ENCODE measurements around the gene GBA3.

GBA3 gene

GRCh38 chr4:22692736-22693135 lies at the start of gene GBA3:
Gene GBA3 (plus strand): TSS chr4:22692937.
- no peak for DNase-seq (ENCODE audit: low read depth)

- DNase-seq (ENCODE audit: low read depth) = no peak
Observed at GRCh38 chr4:22643952-22644351, 48.8 kb upstream of the GBA3 start.

DNA sequence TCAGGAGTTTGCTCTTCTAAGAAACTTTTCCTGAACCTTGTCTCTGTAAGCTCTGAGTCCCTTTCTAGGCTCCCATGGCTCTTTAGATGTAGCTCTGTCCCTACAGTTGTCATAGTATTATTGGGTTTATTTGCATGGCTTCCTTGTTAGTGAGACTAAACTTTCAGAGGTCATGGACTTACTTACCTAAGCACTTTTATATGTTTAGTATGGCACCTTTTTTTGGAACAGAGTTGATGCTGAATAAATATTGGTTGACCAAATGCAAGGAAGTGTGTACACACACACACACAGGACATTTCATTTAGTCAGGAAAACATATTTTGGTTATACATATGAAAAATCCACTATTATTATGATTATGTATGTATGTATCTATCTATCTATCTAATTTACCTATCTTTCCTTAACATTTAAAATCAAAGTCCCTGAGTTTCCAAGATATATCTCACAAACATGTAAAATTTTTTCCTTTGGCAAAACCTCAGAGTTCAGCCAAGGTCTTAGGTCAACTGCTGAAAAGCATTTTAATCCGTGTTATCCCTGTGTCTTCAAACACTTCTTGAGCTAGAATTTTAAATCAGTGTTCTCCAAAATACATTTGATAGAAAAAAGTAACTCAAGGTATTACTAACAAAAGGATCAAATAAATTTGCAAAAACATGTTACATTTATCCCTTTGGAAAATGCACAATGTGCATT lies 47.1 kb upstream of the GBA3 start:
- DNase-seq (ENCODE audit: low read depth) = no peak

DNA sequence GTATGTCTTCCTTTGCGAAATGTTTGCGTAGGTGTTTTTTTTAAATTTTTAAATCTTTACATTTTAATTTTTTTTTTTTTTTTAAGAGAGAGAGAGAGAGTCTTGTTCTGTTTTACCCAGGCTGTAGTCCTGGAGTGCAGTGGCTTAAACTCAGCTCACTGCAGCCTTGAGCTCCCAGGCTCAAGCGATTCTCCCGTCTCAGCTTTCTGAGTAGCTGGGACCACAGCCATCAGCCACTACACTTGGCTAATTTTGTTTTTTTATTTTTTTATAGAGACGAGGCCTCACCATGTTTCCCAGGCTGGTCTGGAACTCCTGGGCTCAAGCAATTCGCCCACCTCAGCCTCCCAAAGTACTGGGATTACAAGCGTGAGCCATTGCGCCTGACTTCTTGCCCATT lies 43.7 kb upstream of the GBA3 start:
- no peak for DNase-seq (ENCODE audit: low read depth)

DNA sequence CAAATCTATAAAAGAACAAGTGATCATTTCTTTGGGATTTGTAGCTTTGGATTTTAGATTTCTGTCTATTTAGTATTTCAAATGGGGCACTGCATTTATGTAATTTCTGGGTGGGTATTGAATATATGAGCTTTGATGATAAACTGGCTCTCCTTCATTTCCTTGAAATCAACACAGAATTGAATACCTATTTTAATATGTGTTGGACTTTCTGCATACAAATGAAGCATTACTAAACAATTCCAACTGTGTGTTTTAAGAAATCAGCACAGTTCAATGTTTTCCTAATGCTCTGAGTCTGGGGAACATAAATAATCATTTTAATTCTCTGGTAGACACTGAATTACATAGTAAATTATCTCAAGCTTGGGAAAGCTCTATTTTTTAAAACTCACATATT lies 42.0 kb upstream of the GBA3 start:
- DNase-seq (ENCODE audit: low read depth) = no peak

DNA sequence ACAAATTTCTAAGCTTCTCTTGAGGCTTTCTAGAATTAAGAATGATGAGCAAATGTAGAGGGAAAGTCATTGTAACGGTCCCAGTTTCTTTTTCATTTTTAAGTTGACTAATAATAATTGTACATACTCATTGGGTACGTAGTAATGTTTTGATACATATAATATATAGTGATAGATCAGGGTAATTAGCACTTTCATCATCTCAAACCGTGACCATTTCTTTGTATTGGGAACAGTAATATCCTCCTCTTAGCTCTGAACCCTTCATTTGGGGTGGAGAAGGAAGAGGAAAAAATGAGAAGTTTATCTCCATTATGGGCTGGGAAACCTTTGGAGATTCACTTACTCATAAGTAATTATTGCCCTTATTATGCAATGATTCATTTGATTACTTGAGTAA lies 39.0 kb upstream of the GBA3 start:
- DNase-seq (ENCODE audit: low read depth) = no peak

- no peak for DNase-seq (ENCODE audit: low read depth)
Observed at GRCh38 chr4:22661443-22661842, 31.3 kb upstream of the GBA3 start.

DNA sequence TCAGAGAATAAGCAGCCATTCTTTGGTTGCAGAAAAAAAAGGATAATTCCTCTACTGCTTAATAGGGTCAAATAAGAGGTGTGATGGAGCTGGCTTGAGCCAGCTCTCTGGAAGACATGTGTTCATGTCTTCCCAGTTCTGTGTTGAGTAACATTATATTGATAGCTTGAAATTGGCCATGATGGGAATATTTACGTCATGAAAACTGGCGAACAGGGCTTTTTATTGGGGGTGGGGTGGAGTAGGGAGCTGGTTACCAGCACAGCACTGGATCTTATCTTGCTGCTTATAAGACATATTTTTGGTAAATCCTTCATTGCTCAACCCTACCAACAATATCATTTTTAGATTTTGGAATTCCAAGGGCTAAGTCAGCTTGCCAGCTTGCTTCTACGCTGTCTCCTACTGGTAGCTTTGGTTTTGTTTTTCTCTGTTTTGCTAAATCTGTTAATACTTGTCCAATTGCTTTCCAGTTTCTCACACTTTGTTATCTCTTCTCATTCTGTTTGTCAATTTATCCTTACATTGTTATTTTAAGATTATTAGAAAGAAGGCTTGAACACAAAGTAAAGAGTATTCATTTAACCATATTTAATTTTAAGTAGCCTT lies 25.3 kb upstream of the GBA3 start:
- no peak for DNase-seq (ENCODE audit: low read depth)

GRCh38 chr4:22668301-22668700 lies 24.4 kb upstream of the GBA3 start:
- DNase-seq (ENCODE audit: low read depth) = no peak

- no peak for DNase-seq (ENCODE audit: low read depth)
Observed at GRCh38 chr4:22668702-22669101, 24.0 kb upstream of the GBA3 start.

DNA sequence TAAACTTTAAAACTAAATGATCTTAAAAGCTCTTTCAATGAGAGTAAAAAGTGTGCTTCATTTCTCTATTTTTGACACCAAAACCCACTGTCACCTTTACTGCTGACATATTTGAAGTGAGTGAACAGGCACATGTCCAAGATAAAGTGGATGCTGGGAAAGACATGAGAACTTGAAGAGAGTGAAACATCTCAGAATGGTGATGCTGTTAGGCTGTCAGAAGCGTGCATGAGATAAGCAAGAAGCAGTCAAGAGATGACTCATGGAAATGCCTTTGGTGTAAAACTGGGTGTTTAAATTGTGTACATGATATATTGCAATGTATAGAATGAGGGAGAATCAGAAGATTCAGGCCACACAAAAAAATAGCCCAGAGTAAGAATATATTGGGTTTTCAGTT lies 21.8 kb upstream of the GBA3 start:
- DNase-seq (ENCODE audit: low read depth) = no peak

DNA sequence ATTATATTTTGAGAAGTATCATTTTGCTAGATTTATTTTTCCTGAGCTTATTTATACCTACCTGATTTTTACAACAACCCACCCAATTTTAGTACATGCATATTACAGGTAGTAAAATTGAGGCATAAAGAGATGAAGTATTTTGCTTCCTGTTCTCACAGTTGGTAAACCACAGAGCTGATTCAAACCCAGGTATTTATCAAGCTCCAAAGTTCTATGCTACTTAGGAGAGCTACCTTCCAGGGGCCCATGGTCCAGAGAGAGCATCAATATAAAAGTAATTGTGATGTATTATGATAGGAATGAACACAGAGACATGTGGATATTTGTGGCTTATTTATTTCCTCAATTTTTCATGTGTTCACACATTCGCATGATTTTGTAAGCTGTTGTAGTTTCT lies 20.2 kb upstream of the GBA3 start:
- DNase-seq (ENCODE audit: low read depth) = no peak

DNA sequence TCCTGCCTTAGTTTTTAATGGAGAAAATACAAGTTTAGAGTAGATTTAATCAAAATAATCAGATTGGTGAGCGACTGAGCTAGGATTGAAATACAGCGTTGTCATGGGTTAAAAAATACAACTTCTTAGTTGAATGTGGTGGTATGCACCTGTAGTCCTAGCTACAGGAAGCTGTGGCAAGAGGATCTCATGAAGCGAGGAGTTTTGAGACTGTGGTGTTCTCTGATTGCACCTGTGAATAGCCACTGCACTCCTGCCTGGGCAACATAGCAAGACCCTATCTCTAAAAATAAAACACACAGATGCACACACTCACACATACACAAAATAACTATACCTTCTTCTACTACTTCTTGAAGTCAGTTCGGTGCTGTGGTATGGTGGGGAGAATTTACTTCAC lies 19.8 kb upstream of the GBA3 start:
- DNase-seq (ENCODE audit: low read depth) = no peak

- no peak for DNase-seq (ENCODE audit: low read depth)
Observed at GRCh38 chr4:22674700-22675099, 18.0 kb upstream of the GBA3 start.

- no peak for DNase-seq (ENCODE audit: low read depth)
Observed at GRCh38 chr4:22676063-22676462, 16.7 kb upstream of the GBA3 start.

DNA sequence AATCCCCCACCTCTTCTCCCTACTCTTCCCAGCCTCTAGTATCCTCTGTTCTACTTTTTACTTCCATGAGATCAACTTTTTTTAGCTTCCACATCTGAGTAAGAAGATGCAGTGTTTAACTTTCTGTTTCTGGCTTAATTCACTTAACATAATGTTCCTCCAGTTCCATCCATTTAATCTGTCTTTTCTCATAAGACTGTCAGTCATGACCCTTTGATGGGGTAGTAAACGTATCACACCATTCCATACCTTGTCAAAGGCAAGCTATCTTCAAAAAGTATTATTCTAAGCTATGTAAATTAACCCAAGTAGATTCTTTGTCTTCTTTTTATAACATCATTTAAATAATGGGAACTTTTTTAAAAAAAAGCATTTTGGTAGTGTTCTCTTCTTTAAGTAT lies 15.0 kb upstream of the GBA3 start:
- no peak for DNase-seq (ENCODE audit: low read depth)

GRCh38 chr4:22678940-22679854 lies 13.5 kb upstream of the GBA3 start:
- DNase-seq (ENCODE audit: low read depth) = no peak

DNA sequence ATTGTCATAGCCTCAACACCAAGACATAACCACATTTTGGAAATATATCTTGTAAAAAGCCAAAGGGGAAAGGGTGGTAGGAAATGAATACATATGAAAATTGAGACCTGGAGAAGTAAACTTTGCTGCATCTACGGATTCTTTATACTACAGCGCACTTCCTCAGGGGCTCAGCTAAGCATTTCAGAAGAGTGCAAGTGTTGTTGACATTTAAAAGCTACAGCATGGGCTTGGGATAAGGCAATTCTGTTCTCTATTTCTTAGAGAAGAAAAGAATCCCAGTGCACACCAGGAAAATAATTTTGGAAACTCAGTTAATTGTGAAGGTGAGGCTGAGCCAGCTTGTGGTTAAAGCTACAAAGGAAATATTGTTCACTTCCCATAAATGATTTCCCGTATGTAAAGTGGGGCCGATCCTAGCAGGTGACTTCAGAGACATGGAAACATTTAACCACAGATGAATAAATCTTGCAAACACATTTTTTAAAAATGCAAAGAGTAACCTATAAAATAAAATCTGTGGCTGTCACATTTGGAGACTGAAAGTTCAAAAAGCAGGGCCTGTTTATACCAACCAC lies 12.6 kb upstream of the GBA3 start:
- DNase-seq (ENCODE audit: low read depth) = no peak

DNA sequence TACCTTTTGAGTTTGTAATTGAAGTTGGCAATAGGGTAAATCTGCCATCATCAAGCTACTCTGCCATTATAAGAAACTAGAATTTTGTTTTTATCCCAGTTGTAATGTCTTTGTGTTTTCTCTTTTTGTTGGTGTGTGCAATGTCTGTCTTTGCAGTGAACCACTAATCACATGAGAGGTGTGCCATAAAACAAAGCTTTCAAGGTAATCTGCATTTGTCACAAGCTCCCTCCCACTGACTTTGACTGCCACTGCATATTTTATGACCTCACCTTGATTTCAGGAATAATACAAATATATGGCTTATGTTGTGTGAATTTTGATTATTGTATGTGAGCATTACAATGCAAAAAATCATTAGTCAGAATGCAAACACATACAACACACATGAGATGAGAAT lies 9.0 kb upstream of the GBA3 start:
- DNase-seq (ENCODE audit: low read depth) = no peak

GRCh38 chr4:22686141-22686540 lies 6.6 kb upstream of the GBA3 start:
- no peak for DNase-seq (ENCODE audit: low read depth)

DNA sequence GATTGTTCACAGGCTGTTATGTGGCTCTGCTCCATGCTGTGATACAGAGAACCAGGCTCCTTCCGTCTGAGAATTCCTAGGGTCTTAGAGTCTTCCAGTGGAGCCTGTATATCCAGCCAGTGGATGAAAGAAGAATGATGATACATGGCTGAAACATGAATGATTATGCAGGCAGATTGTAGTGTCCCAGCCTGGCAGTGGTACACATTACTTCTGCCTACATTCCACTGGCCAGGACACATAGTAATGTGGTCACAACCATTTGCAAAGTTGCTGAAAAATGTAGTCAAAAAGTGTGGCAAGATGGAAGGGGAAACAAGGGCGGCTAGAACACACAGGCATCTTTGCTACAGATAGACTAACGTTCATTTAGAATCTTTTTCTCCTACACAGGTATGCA lies 4.5 kb upstream of the GBA3 start:
- DNase-seq (ENCODE audit: low read depth) = no peak

DNA sequence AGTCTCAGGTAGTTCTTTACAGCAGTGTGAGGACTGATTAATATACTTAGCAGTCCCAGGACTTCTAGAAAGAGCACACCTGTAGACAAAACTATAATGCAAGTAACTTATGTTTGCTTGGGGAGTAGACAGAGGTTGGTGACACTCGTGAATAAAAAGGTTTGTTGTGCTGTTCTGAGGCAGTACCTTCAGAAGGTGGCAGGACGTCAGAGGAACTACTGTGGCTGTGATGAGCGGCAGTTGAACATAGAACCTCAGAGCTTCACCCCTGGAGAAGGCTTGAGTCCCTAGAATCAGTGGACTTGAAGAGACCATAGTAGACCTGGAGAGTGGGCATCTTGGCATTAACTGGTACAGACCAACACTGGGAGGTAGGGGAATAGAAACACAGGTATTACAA lies 3.3 kb upstream of the GBA3 start:
- DNase-seq (ENCODE audit: low read depth) = no peak

- DNase-seq (ENCODE audit: low read depth) = no peak
Observed at GRCh38 chr4:22695029-22695428, 2.3 kb downstream of the GBA3 start.

Measured in activated T-cell treated with anti-CD3 and anti-CD28 coated beads for 48 hours (primary cell).